Liver (tissue), 9 donors: ENCODE measurements around the gene RPS28. TPM values are rescaled to one million over a fixed set of nuclear protein-coding genes. Genes with fewer than 3 reads are reported as not detected.

Experiments used
- DNase-seq: peaks from one replicate; pipeline ENCODE4 v3.0.0-alpha.2; 2017; ENCODE audit warnings: low spot score
- H3K27ac ChIP-seq, 2 donors: one replicate each; pipeline ENCODE4 v1.7.0; 2013; ENCODE audit warnings: inconsistent platforms in 2 of 2, low read length in 2 of 2, control low read depth in 1 of 2, low read depth in 1 of 2, mild to moderate bottlenecking in 1 of 2
- H3K27me3 ChIP-seq, 4 donors: one replicate each; pipeline versions ENCODE4 v1.6.1 to v1.7.0; 2013; ENCODE audit warnings: low read length in 3 of 4, inconsistent platforms in 1 of 4, mild to moderate bottlenecking in 1 of 4, moderate library complexity in 1 of 4; ENCODE audit not compliant: control insufficient read depth in 4 of 4, insufficient read depth in 4 of 4
- H3K36me3 ChIP-seq, 4 donors: one replicate each; pipeline versions ENCODE4 v1.6.1 to v1.7.0; 2013; ENCODE audit warnings: low read length in 3 of 4, mild to moderate bottlenecking in 3 of 4, low read depth in 1 of 4, moderate library complexity in 1 of 4; ENCODE audit not compliant: control insufficient read depth in 4 of 4, insufficient read depth in 3 of 4
- H3K4me1 ChIP-seq, 4 donors: one replicate each; pipeline versions ENCODE4 v1.6.1 to v1.7.0; 2013; ENCODE audit warnings: low read length in 3 of 4, mild to moderate bottlenecking in 3 of 4, moderate library complexity in 1 of 4; ENCODE audit not compliant: control insufficient read depth in 4 of 4, insufficient read depth in 4 of 4
- H3K4me3 ChIP-seq, 3 donors: one replicate each; pipeline versions ENCODE4 v1.6.1 to v1.7.0; 2013; ENCODE audit warnings: low read length in 3 of 3, control low read depth in 1 of 3, low read depth in 1 of 3, mild to moderate bottlenecking in 1 of 3
- H3K9ac ChIP-seq, 2 donors: one replicate each; pipeline ENCODE4 v1.7.0; 2013; ENCODE audit warnings: low read length in 2 of 2, mild to moderate bottlenecking in 2 of 2, moderate library complexity in 2 of 2, control low read depth in 1 of 2, low read depth in 1 of 2
- H3K9me3 ChIP-seq, 4 donors: one replicate each; pipeline versions ENCODE4 v1.6.1 to v1.7.0; 2013; ENCODE audit warnings: low read length in 3 of 4; ENCODE audit not compliant: control insufficient read depth in 4 of 4
- EGR1 ChIP-seq, 2 donors: IDR thresholded peaks; 2 replicates each; pipeline ENCODE4 v1.6.1; 2016 to 2018; ENCODE audit warnings: antibody characterized with exemption in 2 of 2, low read depth in 2 of 2
- FOXA1 ChIP-seq: IDR thresholded peaks from 2 replicates; pipeline ENCODE4 v1.6.1; 2016; ENCODE audit warnings: antibody characterized with exemption
- FOXA2 ChIP-seq: IDR thresholded peaks from 2 replicates; pipeline ENCODE4 v1.6.1; 2016; ENCODE audit warnings: antibody characterized with exemption
- GABPA ChIP-seq, 2 donors: IDR thresholded peaks in 1 of 2; conservative IDR thresholded peaks in 1 of 2; 2 replicates each; pipeline ENCODE4 v1.6.1; 2016; ENCODE audit warnings: antibody characterized with exemption in 2 of 2, mild to moderate bottlenecking in 1 of 2, moderate library complexity in 1 of 2
- HNF4A ChIP-seq, 2 donors: conservative IDR thresholded peaks; 2 replicates each; pipeline ENCODE4 v1.6.1; 2016; ENCODE audit warnings: antibody characterized with exemption in 2 of 2, mild to moderate bottlenecking in 2 of 2
- HNF4G ChIP-seq: IDR thresholded peaks from 2 replicates; pipeline ENCODE4 v1.6.1; 2016; ENCODE audit warnings: antibody characterized with exemption
- JUND ChIP-seq, 2 donors: IDR thresholded peaks; 2 replicates each; pipeline ENCODE4 v1.6.1; 2016; ENCODE audit warnings: antibody characterized with exemption in 2 of 2
- NR2F2 ChIP-seq: IDR thresholded peaks from 2 replicates; pipeline ENCODE4 v1.6.1; 2016; ENCODE audit warnings: antibody characterized with exemption
- RAD21 ChIP-seq, 2 donors: IDR thresholded peaks; 2 replicates each; pipeline ENCODE4 v1.6.1; 2016; ENCODE audit warnings: antibody characterized with exemption in 2 of 2, mild to moderate bottlenecking in 2 of 2
- RXRA ChIP-seq, 2 donors: IDR thresholded peaks; 2 replicates each; pipeline ENCODE4 v1.6.1; 2017 to 2018; ENCODE audit warnings: antibody characterized with exemption in 2 of 2, mild to moderate bottlenecking in 1 of 2
- SP1 ChIP-seq: IDR thresholded peaks from 2 replicates; pipeline ENCODE4 v1.6.1; 2018; ENCODE audit warnings: antibody characterized with exemption, mild to moderate bottlenecking
- TAF1 ChIP-seq: conservative IDR thresholded peaks from 2 replicates; pipeline ENCODE4 v1.6.1; 2016; ENCODE audit warnings: antibody characterized with exemption, mild to moderate bottlenecking
- YY1 ChIP-seq: IDR thresholded peaks from 2 replicates; pipeline ENCODE4 v1.6.1; 2016; ENCODE audit warnings: antibody characterized with exemption, mild to moderate bottlenecking
- WGBS: extraction: QIAGEN DNeasy Blood & Tissue Kit; methylation state at CpG from one replicate; pipeline ENCODE4 v1.1.7; 2013; 5-methylcytosine and 5-hydroxymethylcytosine counted together
- polyA plus RNA-seq, 2 donors: library from polyadenylated mRNA; stranded (reverse) in 1 of 2; unstranded in 1 of 2; fragments of 200-250 nt in 1 of 2; fragments of >200 nt in 1 of 2; fragmentation: Nextera tagmentation in 1 of 2; extraction: Ambion mirVana in 1 of 2; gene quantifications; one replicate each; pipeline versions ENCODE4 v1.2.1 to v1.2.3, GENCODE V29; 2013 to 2015
- total RNA-seq, 2 donors: library from RNA; depleted of rRNA; stranded (reverse); fragments of >200 nt; gene quantifications; one replicate each; pipeline ENCODE4 v1.2.3, GENCODE V29; 2014
- TF ChIP-seq, protein P1 (sequence below): IDR thresholded peaks from 2 replicates; pipeline ENCODE4 v1.6.1; 2016; ENCODE audit warnings: antibody characterized with exemption, mild to moderate bottlenecking
- TF ChIP-seq, protein P2 (sequence below): IDR thresholded peaks from 2 replicates; pipeline ENCODE4 v1.6.1; 2016; ENCODE audit warnings: antibody characterized with exemption
- TF ChIP-seq, protein P3 (sequence below): IDR thresholded peaks from 2 replicates; pipeline ENCODE4 v1.6.1; 2016; ENCODE audit warnings: antibody characterized with exemption
- TF ChIP-seq, protein P4 (sequence below): fragments of 150-350 bp; IDR thresholded peaks from 2 replicates; pipeline ENCODE4 v1.5.1; 2017; ENCODE audit warnings: improper control_type of control experiment, low read depth, low read length; ENCODE audit not compliant: missing input control
- TF ChIP-seq, protein P5 (sequence below): IDR thresholded peaks from 2 replicates; pipeline ENCODE4 v1.6.1; 2016; ENCODE audit warnings: antibody characterized with exemption
- donor health status: healthy.
- donor health status: healthy.
- donor health status: healthy.
- donor health status: healthy.
- donor health status: healthy.

The RPS28 gene
- total and polyA plus RNA-seq, 4 donors = 74.7 to 467 (median 265) TPM

DNA sequence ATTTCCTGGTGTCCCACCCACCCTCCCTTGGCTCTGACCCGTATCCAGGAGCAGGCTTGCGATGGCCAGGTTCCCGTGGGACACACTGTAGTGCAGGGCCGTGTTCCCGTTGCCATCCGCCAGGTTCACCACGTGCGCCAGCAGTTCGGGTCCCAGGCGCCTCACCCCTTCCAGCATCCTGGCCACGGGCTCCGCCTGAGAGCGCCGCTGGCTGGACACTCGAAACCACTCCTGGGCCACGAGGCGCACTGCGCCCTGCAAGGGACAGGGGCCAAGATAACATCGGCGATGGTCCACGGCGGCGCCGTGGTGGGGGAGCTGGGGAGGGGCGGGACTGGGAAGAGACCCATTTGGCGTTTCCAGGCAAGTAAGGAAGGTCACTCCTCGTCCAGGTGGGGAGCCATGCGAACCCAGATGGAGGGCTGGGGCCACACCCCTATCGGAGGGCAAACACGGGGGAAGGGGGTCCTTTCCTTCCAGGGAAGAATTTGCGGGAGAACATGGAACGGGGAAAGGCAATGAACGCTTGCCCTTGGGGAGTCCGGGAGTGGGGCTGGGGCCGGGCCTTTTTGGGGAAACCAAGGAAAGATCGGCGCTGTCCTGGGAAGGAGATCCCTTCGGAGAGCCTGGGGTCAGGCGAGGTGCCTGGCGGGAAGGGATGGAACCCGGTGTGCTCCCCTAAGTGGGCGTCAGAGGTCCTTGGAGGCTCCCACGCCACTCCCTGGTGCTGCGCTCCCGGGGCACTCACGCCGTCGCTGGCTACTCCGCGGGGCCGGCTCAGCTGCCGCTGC is 11.9 kb downstream of the RPS28 start:
- TF ChIP-seq TAF1 (no peak), JUND (IDR thresholded peaks at IDR 0.05) (no peak), EGR1 (IDR thresholded peaks at IDR 0.05; ENCODE audit: low read depth in 2 of 2) (no peak), NR2F2 (no peak), FOXA2 (no peak), SP1 (no peak), HNF4G (no peak), FOXA1 (no peak), HNF4A (conservative IDR thresholded peaks at IDR 0.05) (no peak), RAD21 (IDR thresholded peaks at IDR 0.05) (no peak), YY1 (no peak), GABPA (IDR thresholded peaks at IDR 0.05 in 1 of 2, conservative IDR thresholded peaks at IDR 0.05 in 1 of 2) (no peak), RXRA (IDR thresholded peaks at IDR 0.05) (no peak)
- TF ChIP-seq, protein P1, sequence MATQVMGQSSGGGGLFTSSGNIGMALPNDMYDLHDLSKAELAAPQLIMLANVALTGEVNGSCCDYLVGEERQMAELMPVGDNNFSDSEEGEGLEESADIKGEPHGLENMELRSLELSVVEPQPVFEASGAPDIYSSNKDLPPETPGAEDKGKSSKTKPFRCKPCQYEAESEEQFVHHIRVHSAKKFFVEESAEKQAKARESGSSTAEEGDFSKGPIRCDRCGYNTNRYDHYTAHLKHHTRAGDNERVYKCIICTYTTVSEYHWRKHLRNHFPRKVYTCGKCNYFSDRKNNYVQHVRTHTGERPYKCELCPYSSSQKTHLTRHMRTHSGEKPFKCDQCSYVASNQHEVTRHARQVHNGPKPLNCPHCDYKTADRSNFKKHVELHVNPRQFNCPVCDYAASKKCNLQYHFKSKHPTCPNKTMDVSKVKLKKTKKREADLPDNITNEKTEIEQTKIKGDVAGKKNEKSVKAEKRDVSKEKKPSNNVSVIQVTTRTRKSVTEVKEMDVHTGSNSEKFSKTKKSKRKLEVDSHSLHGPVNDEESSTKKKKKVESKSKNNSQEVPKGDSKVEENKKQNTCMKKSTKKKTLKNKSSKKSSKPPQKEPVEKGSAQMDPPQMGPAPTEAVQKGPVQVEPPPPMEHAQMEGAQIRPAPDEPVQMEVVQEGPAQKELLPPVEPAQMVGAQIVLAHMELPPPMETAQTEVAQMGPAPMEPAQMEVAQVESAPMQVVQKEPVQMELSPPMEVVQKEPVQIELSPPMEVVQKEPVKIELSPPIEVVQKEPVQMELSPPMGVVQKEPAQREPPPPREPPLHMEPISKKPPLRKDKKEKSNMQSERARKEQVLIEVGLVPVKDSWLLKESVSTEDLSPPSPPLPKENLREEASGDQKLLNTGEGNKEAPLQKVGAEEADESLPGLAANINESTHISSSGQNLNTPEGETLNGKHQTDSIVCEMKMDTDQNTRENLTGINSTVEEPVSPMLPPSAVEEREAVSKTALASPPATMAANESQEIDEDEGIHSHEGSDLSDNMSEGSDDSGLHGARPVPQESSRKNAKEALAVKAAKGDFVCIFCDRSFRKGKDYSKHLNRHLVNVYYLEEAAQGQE = no peak
- TF ChIP-seq, protein P2, sequence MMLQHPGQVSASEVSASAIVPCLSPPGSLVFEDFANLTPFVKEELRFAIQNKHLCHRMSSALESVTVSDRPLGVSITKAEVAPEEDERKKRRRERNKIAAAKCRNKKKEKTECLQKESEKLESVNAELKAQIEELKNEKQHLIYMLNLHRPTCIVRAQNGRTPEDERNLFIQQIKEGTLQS = no peak
- TF ChIP-seq, protein P3, sequence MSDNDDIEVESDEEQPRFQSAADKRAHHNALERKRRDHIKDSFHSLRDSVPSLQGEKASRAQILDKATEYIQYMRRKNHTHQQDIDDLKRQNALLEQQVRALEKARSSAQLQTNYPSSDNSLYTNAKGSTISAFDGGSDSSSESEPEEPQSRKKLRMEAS = no peak
- TF ChIP-seq, protein P4, sequence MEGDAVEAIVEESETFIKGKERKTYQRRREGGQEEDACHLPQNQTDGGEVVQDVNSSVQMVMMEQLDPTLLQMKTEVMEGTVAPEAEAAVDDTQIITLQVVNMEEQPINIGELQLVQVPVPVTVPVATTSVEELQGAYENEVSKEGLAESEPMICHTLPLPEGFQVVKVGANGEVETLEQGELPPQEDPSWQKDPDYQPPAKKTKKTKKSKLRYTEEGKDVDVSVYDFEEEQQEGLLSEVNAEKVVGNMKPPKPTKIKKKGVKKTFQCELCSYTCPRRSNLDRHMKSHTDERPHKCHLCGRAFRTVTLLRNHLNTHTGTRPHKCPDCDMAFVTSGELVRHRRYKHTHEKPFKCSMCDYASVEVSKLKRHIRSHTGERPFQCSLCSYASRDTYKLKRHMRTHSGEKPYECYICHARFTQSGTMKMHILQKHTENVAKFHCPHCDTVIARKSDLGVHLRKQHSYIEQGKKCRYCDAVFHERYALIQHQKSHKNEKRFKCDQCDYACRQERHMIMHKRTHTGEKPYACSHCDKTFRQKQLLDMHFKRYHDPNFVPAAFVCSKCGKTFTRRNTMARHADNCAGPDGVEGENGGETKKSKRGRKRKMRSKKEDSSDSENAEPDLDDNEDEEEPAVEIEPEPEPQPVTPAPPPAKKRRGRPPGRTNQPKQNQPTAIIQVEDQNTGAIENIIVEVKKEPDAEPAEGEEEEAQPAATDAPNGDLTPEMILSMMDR = no peak
- TF ChIP-seq, protein P5, sequence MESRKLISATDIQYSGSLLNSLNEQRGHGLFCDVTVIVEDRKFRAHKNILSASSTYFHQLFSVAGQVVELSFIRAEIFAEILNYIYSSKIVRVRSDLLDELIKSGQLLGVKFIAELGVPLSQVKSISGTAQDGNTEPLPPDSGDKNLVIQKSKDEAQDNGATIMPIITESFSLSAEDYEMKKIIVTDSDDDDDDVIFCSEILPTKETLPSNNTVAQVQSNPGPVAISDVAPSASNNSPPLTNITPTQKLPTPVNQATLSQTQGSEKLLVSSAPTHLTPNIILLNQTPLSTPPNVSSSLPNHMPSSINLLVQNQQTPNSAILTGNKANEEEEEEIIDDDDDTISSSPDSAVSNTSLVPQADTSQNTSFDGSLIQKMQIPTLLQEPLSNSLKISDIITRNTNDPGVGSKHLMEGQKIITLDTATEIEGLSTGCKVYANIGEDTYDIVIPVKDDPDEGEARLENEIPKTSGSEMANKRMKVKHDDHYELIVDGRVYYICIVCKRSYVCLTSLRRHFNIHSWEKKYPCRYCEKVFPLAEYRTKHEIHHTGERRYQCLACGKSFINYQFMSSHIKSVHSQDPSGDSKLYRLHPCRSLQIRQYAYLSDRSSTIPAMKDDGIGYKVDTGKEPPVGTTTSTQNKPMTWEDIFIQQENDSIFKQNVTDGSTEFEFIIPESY = no peak
- Histone ChIP-seq H3K9ac (no peak overlapping the region), H3K4me3 (no peak overlapping the region), H3K27ac (no peak overlapping the region), H3K36me3 (no peaks in the 10 kb centered on the region), H3K4me1 (peaks cover 3 to 17% (median 9%) of the 10 kb centered on the region in 4 donors), H3K27me3 (peaks cover 0 to 4% (median 1%) of the 10 kb centered on the region in 4 donors), H3K9me3 (no peaks in the 10 kb centered on the region)
- no peak for DNase-seq
- 31% methylated on average over 52 of the region's 52 CpGs for WGBS
